Measurements from ENCODE around the gene IMMP2L. TPM values are rescaled to one million over a fixed set of nuclear protein-coding genes. Genes with fewer than 3 reads are reported as not detected.

Gene IMMP2L
- total and polyA plus RNA-seq, 2 of the 13 experiments (the other 11 are each of a cell fraction or from before 2014, with no cell fraction given), result 7.8 to 16.9 TPM

GRCh38 chr7:111561904-111562732 lies at the start of gene IMMP2L (continued):
- TF ChIP-seq CCDC6 (CRISPR knock-in tag; IDR thresholded peaks at IDR 0.05), result no peak; the same call in 1 of the 2 replicates
- peak; percentile 67 for TF ChIP-seq ZFP90 (CRISPR knock-in tag; IDR thresholded peaks at IDR 0.05; ENCODE audit: borderline replicate concordance)
- peak; percentile 74 for TF ChIP-seq ZNF543 (CRISPR knock-in tag; IDR thresholded peaks at IDR 0.05)
- TF ChIP-seq CEBPZ (IDR thresholded peaks at IDR 0.05; ENCODE audit: low read length), result no peak
- TF ChIP-seq ZBTB21 (CRISPR knock-in tag; IDR thresholded peaks at IDR 0.05), result no peak
- no peak for TF ChIP-seq ZNF136 (CRISPR knock-in tag; IDR thresholded peaks at IDR 0.05; ENCODE audit: low read depth)
- no peak for TF ChIP-seq ZNF282 (IDR thresholded peaks at IDR 0.05; ENCODE audit: partially characterized antibody)
- TF ChIP-seq ZNF609 (CRISPR knock-in tag; IDR thresholded peaks at IDR 0.05; ENCODE audit: borderline replicate concordance), result peak; percentile 45; the same call in 1 of the 2 replicates
- no peak; the same call in 1 of the 2 replicates for TF ChIP-seq SALL2 (CRISPR knock-in tag; IDR thresholded peaks at IDR 0.05)
- no peak for TF ChIP-seq YY1 (IDR thresholded peaks at IDR 0.05; ENCODE audit: insufficient read depth, insufficient replicate concordance, low read depth, low read length)
- TF ChIP-seq ZSCAN30 (CRISPR knock-in tag; IDR thresholded peaks at IDR 0.05), result no peak
- no peak for TF ChIP-seq NFYB (CRISPR knock-in tag; IDR thresholded peaks at IDR 0.05)
- no peak for TF ChIP-seq KLF15 (CRISPR knock-in tag; IDR thresholded peaks at IDR 0.05; ENCODE audit: borderline replicate concordance)
- TF ChIP-seq NCOA2 (CRISPR knock-in tag; IDR thresholded peaks at IDR 0.05), result no peak
- TF ChIP-seq ZNF615 (CRISPR knock-in tag; IDR thresholded peaks at IDR 0.05; ENCODE audit: borderline replicate concordance), result no peak
- TF ChIP-seq STAT6 (CRISPR knock-in tag; IDR thresholded peaks at IDR 0.05; ENCODE audit: borderline replicate concordance), result no peak
- TF ChIP-seq NCOR1 (IDR thresholded peaks at IDR 0.05; ENCODE audit: borderline replicate concordance, low read length), result no peak

All from HepG2 (cell line).